HCT116 (cell line): ENCODE data around the gene DLG5. TPM values are rescaled to one million over a fixed set of nuclear protein-coding genes. Genes with fewer than 3 reads are reported as not detected.

Source experiments
- ATAC-seq: fragments of 200-7000 bp; cut with Tn5 transposase; 2 replicates; pipeline ENCODE4 v1.9.1; 2020; ENCODE audit warnings: mild to moderate bottlenecking, moderate library complexity
- BruUV-seq: library from RNA; stranded (reverse); fragments of 400-500 nt; replicated peaks from 2 replicates; lab custom pipeline; 2021; lab: Mats Ljungman, UMichigan
- CTCF ChIA-PET: fragments of 300-600 bp; sonication (Branson Sonifier 250); formaldehyde crosslinking; loops from one replicate; lab custom pipeline; 2021; ENCODE audit warnings: antibody characterized with exemption; lab: Charles Lee
- POLR2A ChIA-PET: fragments of 300-600, 350-600 bp; sonication (Branson Sonifier 250); formaldehyde crosslinking; loops from one replicate; lab custom pipeline; 2021; ENCODE audit warnings: antibody characterized with exemption; lab: Charles Lee
- RAD21 ChIA-PET, 2 experiments: fragments of 300-600 bp; sonication (Branson Sonifier 250); formaldehyde crosslinking; loops; one replicate each; lab custom pipeline; 2023; ENCODE audit warnings: low total read pairs in 2 of 2; ENCODE audit not compliant: uncharacterized antibody in 2 of 2, unreplicated experiment in 2 of 2, low non-redundant PET in 1 of 2; lab: Charles Lee
- DNase-seq: peaks from one replicate; pipeline ENCODE4 v3.0.0-alpha.2; 2010; ENCODE audit warnings: low read depth, low spot score
- H2AFZ ChIP-seq: fragments of 200-600 bp; shearing (Covaris generic), sonication (generic); 2 replicates; pipeline ENCODE4 v1.6.1; 2017; ENCODE audit warnings: low read depth, mixed run types, mixed read lengths, antibody characterized with exemption, low read length; ENCODE audit not compliant: poor library complexity, severe bottlenecking
- H3K27ac ChIP-seq: 2 replicates; pipeline ENCODE4 v1.5.1; 2012; ENCODE audit warnings: low read depth, low read length
- H3K27me3 ChIP-seq: fragments of 200-600 bp; sonication (generic); 2 replicates; pipeline ENCODE4 v1.6.1; 2016; ENCODE audit warnings: mixed run types, low read length, mixed read lengths; ENCODE audit not compliant: insufficient read depth
- H3K36me3 ChIP-seq, 2 experiments: fragments of 200-500 bp in 1 of 2; fragments of 200-600 bp in 1 of 2; sonication (Bioruptor generic) in 1 of 2; sonication (generic) in 1 of 2; 2 replicates each; pipeline versions ENCODE4 v1.5.1 to v1.6.1; 2014 to 2016; ENCODE audit warnings: low read length in 2 of 2, inconsistent platforms in 1 of 2, mixed read lengths in 1 of 2, mixed run types in 1 of 2; ENCODE audit not compliant: insufficient read depth in 2 of 2, control insufficient read depth in 1 of 2
- H3K4me1 ChIP-seq, 2 experiments: fragments of 200-600 bp in 1 of 2; sonication (generic) in 1 of 2; 2 replicates each; pipeline versions ENCODE4 v1.5.1 to v1.6.1; 2012 to 2017; ENCODE audit warnings: low read length in 2 of 2, inconsistent platforms in 1 of 2, mild to moderate bottlenecking in 1 of 2, mixed read lengths in 1 of 2, mixed run types in 1 of 2, moderate library complexity in 1 of 2; ENCODE audit not compliant: insufficient read depth in 2 of 2, control insufficient read depth in 1 of 2
- H3K4me2 ChIP-seq: fragments of 200-600 bp; sonication (generic); 2 replicates; pipeline ENCODE4 v1.6.1; 2017; ENCODE audit warnings: mixed run types, low read length, mixed read lengths
- H3K4me3 ChIP-seq, 2 experiments: fragments of 200-600 bp in 1 of 2; sonication (generic) in 1 of 2; replicated peaks in 1 of 2; 2 replicates each; pipeline ENCODE4 v1.5.1; 2011 to 2016; ENCODE audit warnings: low read length in 2 of 2, control low read depth in 1 of 2, low read depth in 1 of 2, mild to moderate bottlenecking in 1 of 2, mixed read lengths in 1 of 2, mixed run types in 1 of 2
- H3K79me2 ChIP-seq: fragments of 200-600 bp; sonication (generic); 2 replicates; pipeline ENCODE4 v1.6.1; 2017; ENCODE audit warnings: mild to moderate bottlenecking, mixed run types, low read length, moderate library complexity, mixed read lengths; ENCODE audit not compliant: insufficient read depth
- H3K9ac ChIP-seq: fragments of 200-600 bp; sonication (generic); 2 replicates; pipeline ENCODE4 v1.6.1; 2016; ENCODE audit warnings: low read length, mixed read lengths
- H3K9me2 ChIP-seq: fragments of 200-600 bp; sonication (generic), shearing (Covaris generic); 2 replicates; pipeline ENCODE4 v1.6.1; 2017; ENCODE audit warnings: mixed run types, mild to moderate bottlenecking, moderate library complexity; ENCODE audit not compliant: insufficient read depth
- H3K9me3 ChIP-seq, 2 experiments: fragments of 200-500 bp in 1 of 2; fragments of 200-600 bp in 1 of 2; sonication (Bioruptor generic) in 1 of 2; sonication (generic) in 1 of 2; 2 replicates each; pipeline ENCODE4 v1.6.1; 2014 to 2017; ENCODE audit warnings: low read length in 2 of 2, mixed read lengths in 2 of 2, inconsistent platforms in 1 of 2, low read depth in 1 of 2, mild to moderate bottlenecking in 1 of 2, mixed run types in 1 of 2, moderate library complexity in 1 of 2; ENCODE audit not compliant: control insufficient read depth in 1 of 2, insufficient read depth in 1 of 2
- H4K20me1 ChIP-seq: fragments of 200-600 bp; sonication (generic), shearing (Covaris generic); 2 replicates; pipeline ENCODE4 v1.6.1; 2017; ENCODE audit warnings: mixed run types, mild to moderate bottlenecking, moderate library complexity; ENCODE audit not compliant: insufficient read depth
- ATF3 ChIP-seq: IDR thresholded peaks from 2 replicates; pipeline ENCODE4 v1.6.1; 2012
- CBX3 ChIP-seq: IDR thresholded peaks from 2 replicates; pipeline ENCODE4 v1.6.1; 2012; ENCODE audit warnings: low read depth
- CEBPB ChIP-seq: IDR thresholded peaks from 2 replicates; pipeline ENCODE4 v1.6.1; 2012; ENCODE audit warnings: low read depth
- EGR1 ChIP-seq: IDR thresholded peaks from 2 replicates; pipeline ENCODE4 v1.6.1; 2012; ENCODE audit warnings: low read depth
- ELF1 ChIP-seq: IDR thresholded peaks from 2 replicates; pipeline ENCODE4 v1.6.1; 2012; ENCODE audit warnings: low read depth, borderline replicate concordance
- EZH2 ChIP-seq: fragments of 200-600 bp; sonication (generic); IDR thresholded peaks from 2 replicates; pipeline ENCODE4 v1.6.1; 2017; ENCODE audit warnings: antibody characterized with exemption, mixed run types
- JUND ChIP-seq: IDR thresholded peaks from 2 replicates; pipeline ENCODE4 v1.6.1; 2012
- MAX ChIP-seq: IDR thresholded peaks from 2 replicates; pipeline ENCODE4 v1.6.1; 2012
- POLR2AphosphoS5 ChIP-seq: IDR thresholded peaks from 2 replicates; pipeline ENCODE4 v1.6.1; 2011; ENCODE audit warnings: mild to moderate bottlenecking, low read depth, low read length, moderate library complexity
- REST ChIP-seq: IDR thresholded peaks from 2 replicates; pipeline ENCODE4 v1.6.1; 2012; ENCODE audit warnings: low read depth
- intact Hi-C: fragments of 100-400 bp; cut with micrococcal nuclease; formaldehyde crosslinking; loops from 2 replicates; pipeline ENCODE4 v1.10.0; 2022
- total RNA-seq: library from RNA; stranded (reverse); gene quantifications from one replicate; pipeline ENCODE4 v1.2.1, GENCODE V29; 2021; ENCODE audit not compliant: unreplicated experiment

Gene DLG5
- total RNA-seq, 1 experiment from 2014 or later, result 44.8 TPM

- Histone ChIP-seq H3K4me1 (peaks cover 0 to 11% of the 10 kb centered on the region in 2 experiments; a peak in 1 of 4 replicates), H3K27ac (no peak overlapping the region), H4K20me1 (0 out of 2 replicates have a peak, but pooled peaks cover 3% of the 10 kb centered on the region), H3K9me3 (no peaks in the 10 kb centered on the region), H3K9me2 (no peaks in the 10 kb centered on the region), H3K79me2 (peaks cover 11% of the 10 kb centered on the region), H3K4me3 (no peak overlapping the region), H3K4me2 (no peak overlapping the region), H3K36me3 (no peaks in the 10 kb centered on the region), H2AFZ (no peak overlapping the region), H3K27me3 (no peaks in the 10 kb centered on the region), H3K9ac (no peak overlapping the region)
- CTCF ChIA-PET, result no interaction called here
- POLR2A ChIA-PET, result no interaction called here
- ATAC-seq (no peak), DNase-seq (no peak)
- no TSS peak for BruUV-seq
- TF ChIP-seq EZH2 (no peak), ATF3 (no peak), CEBPB (no peak), JUND (no peak), POLR2AphosphoS5 (no peak), MAX (no peak), ELF1 (no peak), CBX3 (no peak), REST (no peak), EGR1 (no peak)
- intact Hi-C loops, result no loop called here
- RAD21 ChIA-PET, result no interaction called here
Measured at GRCh38 chr10:77865580-77866324, 60.8 kb downstream of the DLG5 start.
